Articular chondrocyte of knee joint (primary cell): ENCODE measurements around the gene RSL24D1. TPM values are rescaled to one million over a fixed set of nuclear protein-coding genes. Genes with fewer than 3 reads are reported as not detected.

Experiments used
- total RNA-seq: library from RNA; depleted of rRNA; stranded (reverse); fragments of >200 nt; gene quantifications from 2 replicates; pipeline ENCODE4 v1.2.3, GENCODE V29; 2012

RSL24D1 gene
- total RNA-seq = 106 and 122 TPM in 2 replicates

GRCh38 chr15:55196458-55197361, at the start of gene RSL24D1:
Gene RSL24D1 (minus strand): TSS chr15:55196941. CDS start chr15:55196890, 51 bp downstream.

Other genes starting within 250 kb of the RSL24D1 start
- gene RAB27A, start 92.9 kb upstream of the RSL24D1 start, total RNA-seq = 17.4 and 18.2 TPM in 2 replicates
- 10.8 and 17.9 TPM in 2 replicates for gene PIGBOS1, start 122.2 kb upstream of the RSL24D1 start, total RNA-seq
- 31.2 and 37.9 TPM in 2 replicates for gene PIGB, start 122.3 kb upstream of the RSL24D1 start, total RNA-seq
- gene CCPG1, start 211.4 kb upstream of the RSL24D1 start, total RNA-seq = 237 and 265 TPM in 2 replicates
- 3.8 and 4.6 TPM in 2 replicates for gene PIERCE2, start 211.6 kb upstream of the RSL24D1 start, total RNA-seq